Upper lobe of left lung (tissue), 4 donors: ENCODE measurements around the gene LRCH1.
A peak's percentile ranks its signal among the peaks of the same experiment; 100 is the strongest.

Source experiments
- POLR2A ChIP-seq, 4 donors: fragments of 450-650 bp; IDR thresholded peaks; one replicate each; pipeline ENCODE4 v1.5.1; 2016 to 2017; ENCODE audit warnings: antibody characterized with exemption in 4 of 4, mild to moderate bottlenecking in 2 of 4
- POLR2AphosphoS5 ChIP-seq, 2 donors: sonication (generic); formaldehyde crosslinking; IDR thresholded peaks; one replicate each; pipeline ENCODE4 v1.5.1; 2017; ENCODE audit warnings: antibody characterized with exemption in 2 of 2
- TF ChIP-seq, protein P1 (sequence below), 6 experiments: fragments of 450-650 bp in 4 of 6; fragments of 200-600 bp in 2 of 6; sonication (generic) in 2 of 6; IDR thresholded peaks; one replicate each; pipeline ENCODE4 v1.5.1; 2016 to 2019; ENCODE audit warnings: antibody characterized with exemption in 6 of 6

DNA sequence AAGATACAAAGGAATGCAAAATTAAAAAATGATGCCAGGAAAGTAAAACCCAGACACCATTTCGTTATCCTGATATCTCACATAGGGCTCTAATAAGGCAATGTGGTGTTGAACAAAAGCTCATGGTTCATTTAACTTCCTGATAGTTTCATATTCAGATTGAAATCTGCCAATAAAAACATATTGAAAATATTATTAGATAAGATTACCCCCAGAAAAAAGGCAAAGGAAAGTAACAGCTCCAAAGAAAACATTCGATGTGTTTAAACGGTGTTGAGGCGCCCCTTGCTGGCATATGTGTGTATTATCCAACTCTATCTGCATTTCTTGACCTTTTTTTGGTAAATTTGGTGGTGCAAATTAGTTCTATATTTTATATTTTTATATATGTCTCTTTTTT lies 168.1 kb downstream of the LRCH1 start:
- TF ChIP-seq POLR2A (IDR thresholded peaks at IDR 0.05) = no peak
- TF ChIP-seq, protein P1, sequence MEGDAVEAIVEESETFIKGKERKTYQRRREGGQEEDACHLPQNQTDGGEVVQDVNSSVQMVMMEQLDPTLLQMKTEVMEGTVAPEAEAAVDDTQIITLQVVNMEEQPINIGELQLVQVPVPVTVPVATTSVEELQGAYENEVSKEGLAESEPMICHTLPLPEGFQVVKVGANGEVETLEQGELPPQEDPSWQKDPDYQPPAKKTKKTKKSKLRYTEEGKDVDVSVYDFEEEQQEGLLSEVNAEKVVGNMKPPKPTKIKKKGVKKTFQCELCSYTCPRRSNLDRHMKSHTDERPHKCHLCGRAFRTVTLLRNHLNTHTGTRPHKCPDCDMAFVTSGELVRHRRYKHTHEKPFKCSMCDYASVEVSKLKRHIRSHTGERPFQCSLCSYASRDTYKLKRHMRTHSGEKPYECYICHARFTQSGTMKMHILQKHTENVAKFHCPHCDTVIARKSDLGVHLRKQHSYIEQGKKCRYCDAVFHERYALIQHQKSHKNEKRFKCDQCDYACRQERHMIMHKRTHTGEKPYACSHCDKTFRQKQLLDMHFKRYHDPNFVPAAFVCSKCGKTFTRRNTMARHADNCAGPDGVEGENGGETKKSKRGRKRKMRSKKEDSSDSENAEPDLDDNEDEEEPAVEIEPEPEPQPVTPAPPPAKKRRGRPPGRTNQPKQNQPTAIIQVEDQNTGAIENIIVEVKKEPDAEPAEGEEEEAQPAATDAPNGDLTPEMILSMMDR (IDR thresholded peaks at IDR 0.05) = peak; percentile 42 to 62 (median 58)
- no peak for TF ChIP-seq POLR2AphosphoS5 (IDR thresholded peaks at IDR 0.05)
